Pancreas (tissue), 10 donors: ENCODE measurements around the gene SPRR2A. TPM values are rescaled to one million over a fixed set of nuclear protein-coding genes. Genes with fewer than 3 reads are reported as not detected.

Experiments
- ATAC-seq, 4 donors: fragments of 200-7000 bp; cut with Tn5 transposase; one replicate each; pipeline versions ENCODE4 v1.8.0 to v1.9.1; 2020; ENCODE audit warnings: mild to moderate bottlenecking in 4 of 4, moderate library complexity in 4 of 4
- DNase-seq, 6 donors: peaks; one replicate each; pipeline ENCODE4 v3.0.0-alpha.2; 2020
- FAIRE-seq: peaks from 2 replicates; lab custom pipeline; 2012; peaks lifted over from hg19 to GRCh38; lab: Jason Lieb, UNC
- H3K27ac ChIP-seq, 4 donors: fragments of 200-600 bp; sonication (generic); 1 replicate in 3 of 4; 2 replicates in 1 of 4; pipeline versions ENCODE4 v1.5.0 to v1.8.0; 2020
- H3K27me3 ChIP-seq, 4 donors: fragments of 200-600 bp; one replicate each; pipeline ENCODE4 v1.8.0; 2021
- H3K36me3 ChIP-seq, 3 donors: fragments of 200-600 bp; sonication (generic) in 1 of 3; one replicate each; pipeline versions ENCODE4 v1.5.0 to v1.8.0; 2020 to 2021
- H3K4me1 ChIP-seq, 3 donors: fragments of 200-600 bp; one replicate each; pipeline ENCODE4 v1.8.0; 2021
- H3K4me3 ChIP-seq, 4 donors: fragments of 200-600 bp; sonication (generic) in 2 of 4; one replicate each; pipeline versions ENCODE4 v1.5.0 to v1.8.0; 2020 to 2021
- H3K9me3 ChIP-seq, 4 donors: fragments of 200-600 bp; one replicate each; pipeline ENCODE4 v1.8.0; 2021
- CTCF ChIP-seq, 4 donors: fragments of 200-600 bp; sonication (generic) in 3 of 4; IDR thresholded peaks; one replicate each; pipeline versions ENCODE4 v1.5.0 to v1.8.0; 2021; ENCODE audit warnings: antibody characterized with exemption in 4 of 4
- WGBS, 2 donors: extraction: QIAGEN DNeasy Blood & Tissue Kit; methylation state at CpG; one replicate each; pipeline ENCODE4 v1.1.7; 2013; 5-methylcytosine and 5-hydroxymethylcytosine counted together
- intact Hi-C, 3 donors: fragments of 100-400 bp; cut with DNase I; formaldehyde crosslinking; loops; one replicate each; pipeline versions ENCODE4 v1.11.1 to v1.14.2; 2022
- polyA plus RNA-seq, 2 donors: library from polyadenylated mRNA; stranded (reverse); fragments of 200-250 nt; gene quantifications; one replicate each; pipeline ENCODE4 v1.2.3, GENCODE V29; 2013
- total RNA-seq, 6 donors: library from RNA; stranded (reverse); fragmentation: NEBNext Ultra II Directional in 4 of 6; extraction: Animal tissue kit (Norgen Biotek cat#: 25700) in 4 of 6; gene quantifications; one replicate each; pipeline versions ENCODE4 v1.2.1 to v1.2.4, GENCODE V29; 2021 to 2023
- donor health status: healthy with polysubstance abuse.
- donor health status: DM: no; HTN: no; CAD: no; lungs with moderate emphysema.
- donor health status: DM: no; HTN: no; CAD: no.
- donor health status: control.
- donor health status: control.
- donor health status: Bipolar disorder and iron deficiency.
- donor health status: DM: yes; HTN: yes; CAD: no.
- donor health status: DM: no; HTN: no; CAD: no.
- donor health status: DM: no; HTN: no; CAD: no.
- donor health status: DM: yes; HTN: yes; CAD: no.

Gene SPRR2A
- total RNA-seq (not detected), polyA plus RNA-seq (under 1 TPM in 1 of 2 donors, not detected in 1; 0.68 TPM)

GRCh38 chr1:153057375-153057774 is at the start of gene SPRR2A:
Gene SPRR2A, minus strand, starts transcription at chr1:153057512. Its CDS starts 777 bp downstream, at chr1:153056735.
- TF ChIP-seq CTCF (IDR thresholded peaks at IDR 0.05), result no peak
- FAIRE-seq, result no peak
- intact Hi-C loops, result no loop called here

GRCh38 chr1:153100245-153100644 is 42.9 kb upstream of the SPRR2A start:
- H3K9me3 ChIP-seq, result no peaks in the 10 kb centered on the region
- H3K36me3 ChIP-seq, result no peaks in the 10 kb centered on the region
- TF ChIP-seq CTCF (IDR thresholded peaks at IDR 0.05), result no peak
- H3K4me1 ChIP-seq, result no peaks in the 10 kb centered on the region
- ATAC-seq (no peak), FAIRE-seq (no peak), DNase-seq (no peak)
- intact Hi-C loops, result no loop called here
- no peak overlapping the region for H3K4me3 ChIP-seq
- H3K27ac ChIP-seq, result no peak overlapping the region
- WGBS, 2 donors, result 90 to 93% methylated on average over 5 of the region's 5 CpGs
- peaks cover 0 to 2% (median 0%) of the 10 kb centered on the region in 4 donors for H3K27me3 ChIP-seq

More at GRCh38 chr1:153057375-153057774, at the start of gene SPRR2A:
- no peak for DNase-seq
- Histone ChIP-seq H3K4me1 (no peaks in the 10 kb centered on the region), H3K27ac (no peak within 1 kb of the TSS), H3K9me3 (no peaks in the 10 kb centered on the region), H3K4me3 (no peak within 1 kb of the TSS), H3K27me3 (no peaks in the 10 kb centered on the region), H3K36me3 (no peaks in the 10 kb centered on the region)
- ATAC-seq, result no peak
- 67 to 76% methylated on average over 2 of the region's 2 CpGs for WGBS, 2 donors

GRCh38 chr1:153099461-153100045 is 42.2 kb upstream of the SPRR2A start:
- WGBS, 2 donors, result 89 to 90% methylated on average over 9 of the region's 9 CpGs
- Histone ChIP-seq H3K9me3 (no peaks in the 10 kb centered on the region), H3K27ac (no peak overlapping the region), H3K27me3 (peaks cover 0 to 2% (median 0%) of the 10 kb centered on the region in 4 donors), H3K4me1 (no peaks in the 10 kb centered on the region), H3K4me3 (no peak overlapping the region), H3K36me3 (no peaks in the 10 kb centered on the region)
- ATAC-seq (no peak), DNase-seq (no peak), FAIRE-seq (no peak)
- intact Hi-C loops, result loop anchor here in 1 of 3 donors (10.0 kb wide), 1 partner anchor 55 kb away; the partner anchor contains the start of gene SPRR2D
- no peak for TF ChIP-seq CTCF (IDR thresholded peaks at IDR 0.05)

GRCh38 chr1:153095764-153096163 is 38.5 kb upstream of the SPRR2A start:
- no peak overlapping the region for H3K27ac ChIP-seq
- ATAC-seq, result no peak
- no peak for TF ChIP-seq CTCF (IDR thresholded peaks at IDR 0.05)
- intact Hi-C loops, result loop anchor here in 1 of 3 donors (10.0 kb wide), 1 partner anchor 51 kb away; the partner anchor contains the start of gene SPRR2D
- no peaks in the 10 kb centered on the region for H3K9me3 ChIP-seq
- no peak overlapping the region for H3K4me3 ChIP-seq
- DNase-seq, result no peak
- H3K36me3 ChIP-seq, result no peaks in the 10 kb centered on the region
- no peak for FAIRE-seq
- peaks cover 0 to 2% (median 0%) of the 10 kb centered on the region in 4 donors for H3K27me3 ChIP-seq
- no peaks in the 10 kb centered on the region for H3K4me1 ChIP-seq

GRCh38 chr1:153094426-153094825 is 37.1 kb upstream of the SPRR2A start, which contains the start of gene SPRR2E:
Gene SPRR2E, minus strand, starts transcription at chr1:153094526. Its CDS starts 775 bp downstream, at chr1:153093751.
- TF ChIP-seq CTCF (IDR thresholded peaks at IDR 0.05), result no peak
- H3K4me3 ChIP-seq, result no peak within 1 kb of the TSS
- FAIRE-seq, result no peak
- no peaks in the 10 kb centered on the region for H3K36me3 ChIP-seq
- intact Hi-C loops, result loop anchor here in 1 of 3 donors (10.0 kb wide), 1 partner anchor 50 kb away; the partner anchor contains the start of gene SPRR2D
- no peaks in the 10 kb centered on the region for H3K4me1 ChIP-seq
- no peak for ATAC-seq
- DNase-seq, result no peak
- peaks cover 0 to 2% (median 0%) of the 10 kb centered on the region in 4 donors for H3K27me3 ChIP-seq
- H3K9me3 ChIP-seq, result no peaks in the 10 kb centered on the region
- H3K27ac ChIP-seq, result no peak within 1 kb of the TSS
